ENCODE measurements around the gene PIR. TPM values are rescaled to one million over a fixed set of nuclear protein-coding genes. Genes with fewer than 3 reads are reported as not detected.
A peak's percentile ranks its signal among the peaks of the same experiment; 100 is the strongest.

PIR gene
- total and polyA plus RNA-seq, 9 of the 15 experiments (the other 6 are each of a cell fraction or from before 2014, with no cell fraction given), result 7.5 to 29.8 (median 11.5) TPM

DNA sequence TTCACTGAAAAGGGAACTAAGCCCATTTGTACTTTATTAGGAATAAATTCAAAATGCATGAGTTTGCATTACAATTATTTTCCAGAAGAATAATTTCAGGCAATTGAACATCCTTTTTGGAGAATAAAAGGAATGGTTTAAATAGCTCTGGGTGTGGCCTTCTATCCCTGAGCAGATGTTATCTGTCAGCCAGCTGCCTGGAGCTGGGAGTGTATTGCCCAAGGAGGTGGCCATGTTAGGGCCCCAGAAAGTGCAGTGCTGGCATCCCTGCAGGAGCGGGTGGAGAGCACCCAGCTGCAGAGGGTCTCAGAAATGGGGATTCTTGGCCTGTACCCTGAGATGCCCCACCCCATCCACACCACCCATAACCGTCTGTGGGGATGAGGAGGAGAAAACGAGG, 87.3 kb downstream of the PIR start (continued):
- TF ChIP-seq ZNF239 (CRISPR knock-in tag; IDR thresholded peaks at IDR 0.05), result no peak

DNA sequence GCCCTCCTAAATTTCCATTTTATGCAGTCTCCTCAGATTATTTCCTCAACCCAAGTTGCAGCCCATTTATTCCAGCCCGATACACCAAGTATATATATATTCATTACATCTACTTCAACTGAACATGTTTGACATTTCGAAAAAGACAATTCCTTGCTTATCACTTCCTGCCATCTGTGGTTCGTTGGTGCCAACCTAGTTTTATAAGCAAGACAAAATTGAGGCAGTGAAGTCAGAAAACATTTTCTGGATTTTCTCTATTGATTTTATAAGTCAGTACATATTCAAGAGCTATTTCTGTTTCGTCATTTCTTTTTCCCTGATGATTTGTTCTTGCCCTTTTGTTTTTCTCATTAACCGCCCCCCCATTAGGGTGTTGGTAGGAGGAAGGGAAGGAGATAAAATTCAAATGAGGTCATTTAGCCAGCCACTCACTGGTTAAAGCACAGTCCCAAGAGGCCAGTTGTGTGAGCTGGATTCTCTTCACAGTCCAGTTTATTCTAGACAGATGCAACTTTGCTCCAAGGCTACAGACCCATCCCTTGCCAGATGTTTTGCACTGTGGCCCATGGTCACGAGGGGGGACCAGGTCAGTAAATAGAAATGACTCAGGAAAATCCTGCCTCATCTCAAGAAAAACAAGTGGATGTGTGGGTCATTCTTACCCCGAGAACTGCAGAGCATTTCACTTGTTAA, 88.6 kb downstream of the PIR start:
- in situ Hi-C loops (cut with MboI), result no loop called here
- no peaks in the 10 kb centered on the region for H3K9me1 ChIP-seq (ENCODE audit: control insufficient read depth, insufficient read depth, low read length)
- ChIA-PET CTCF (ENCODE audit: low intra/inter-chr PET ratio) (no interaction called here), POLR2A (interaction anchor here (0.9 kb wide), 1 partner anchor 40 kb away, joined by 4 read pairs; no protein-coding TSS in a partner anchor)
- H3K4me2 ChIP-seq (ENCODE audit: insufficient read depth, low read length), result no peak overlapping the region
- H3K36me3 ChIP-seq (ENCODE audit: control insufficient read depth, insufficient read depth, low read length), result no peaks in the 10 kb centered on the region
- peaks cover 0 to 5% of the 10 kb centered on the region in 2 experiments; a peak in 3 of 5 replicates for H3K4me1 ChIP-seq (replicated peaks in 1 of 2; ENCODE audit: control insufficient read depth in 2 of 2, insufficient read depth in 2 of 2, low read length in 2 of 2)
- H3K27ac ChIP-seq (ENCODE audit: extremely low read depth, low read depth, low read length), result no peak overlapping the region
- peak in 1 of 4 experiments; percentile 12 for DNase-seq (ENCODE audit: extremely low read depth in 1 of 4, low spot score in 3 of 4)
- ATAC-seq, result peak; percentile 29; the same call in 1 of the 3 replicates
- FAIRE-seq, result no peak
- no peaks in the 10 kb centered on the region for H3K79me2 ChIP-seq (ENCODE audit: control insufficient read depth, insufficient read depth, low read length)
- intact Hi-C loops (cut with micrococcal nuclease), result no loop called here
- H3K27me3 ChIP-seq (ENCODE audit: control insufficient read depth in 2 of 2, insufficient read depth in 2 of 2, low read length in 2 of 2), result no peaks in the 10 kb centered on the region
- H3K9ac ChIP-seq (ENCODE audit: insufficient read depth in 1 of 2, low read depth in 2 of 2, low read length in 2 of 2), result no peak overlapping the region
- WGBS (ENCODE audit: insufficient coverage, low coverage, missing lambda C conversion rate), result 21% methylated on average over 7 of the region's 7 CpGs
- H3K4me3 ChIP-seq, result no peak overlapping the region
- H4K20me1 ChIP-seq (replicated peaks; ENCODE audit: control insufficient read depth, insufficient read depth, low read length), result no peaks in the 10 kb centered on the region
- BruUV-seq (replicated peaks), result no TSS peak
- no peak overlapping the region for H2AFZ ChIP-seq (ENCODE audit: low read depth, low read length)
- H3K9me3 ChIP-seq (replicated peaks; ENCODE audit: control insufficient read depth, insufficient read depth, low read depth, low read length), result no peaks in the 10 kb centered on the region
- TF ChIP-seq, protein P1, sequence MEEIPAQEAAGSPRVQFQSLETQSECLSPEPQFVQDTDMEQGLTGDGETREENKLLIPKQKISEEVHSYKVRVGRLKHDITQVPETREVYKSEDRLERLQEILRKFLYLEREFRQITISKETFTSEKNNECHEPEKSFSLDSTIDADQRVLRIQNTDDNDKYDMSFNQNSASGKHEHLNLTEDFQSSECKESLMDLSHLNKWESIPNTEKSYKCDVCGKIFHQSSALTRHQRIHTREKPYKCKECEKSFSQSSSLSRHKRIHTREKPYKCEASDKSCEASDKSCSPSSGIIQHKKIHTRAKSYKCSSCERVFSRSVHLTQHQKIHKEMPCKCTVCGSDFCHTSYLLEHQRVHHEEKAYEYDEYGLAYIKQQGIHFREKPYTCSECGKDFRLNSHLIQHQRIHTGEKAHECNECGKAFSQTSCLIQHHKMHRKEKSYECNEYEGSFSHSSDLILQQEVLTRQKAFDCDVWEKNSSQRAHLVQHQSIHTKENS (CRISPR knock-in tag; IDR thresholded peaks at IDR 0.05), result no peak
- TF ChIP-seq ZBTB17 (CRISPR knock-in tag; IDR thresholded peaks at IDR 0.05) (no peak), FOS (IDR thresholded peaks at IDR 0.05; ENCODE audit: extremely low read depth, insufficient read length) (no peak), MAFK (IDR thresholded peaks at IDR 0.05; ENCODE audit: low read length) (no peak), NR2C2 (CRISPR knock-in tag; IDR thresholded peaks at IDR 0.05) (no peak), NR2C2 (tag; IDR thresholded peaks at IDR 0.05) (0 out of 2 replicates have a peak, but pooled peaks have one; percentile 17), GABPB2 (CRISPR knock-in tag; conservative IDR thresholded peaks at IDR 0.05) (no peak), TGIF2 (CRISPR knock-in tag; IDR thresholded peaks at IDR 0.05) (no peak), NFATC3 (IDR thresholded peaks at IDR 0.05) (no peak), SIRT6 (IDR thresholded peaks at IDR 0.05; ENCODE audit: low read depth, low read length) (no peak), FOXJ2 (tag; IDR thresholded peaks at IDR 0.05) (peak; percentile 88)
- TF ChIP-seq, protein P2, sequence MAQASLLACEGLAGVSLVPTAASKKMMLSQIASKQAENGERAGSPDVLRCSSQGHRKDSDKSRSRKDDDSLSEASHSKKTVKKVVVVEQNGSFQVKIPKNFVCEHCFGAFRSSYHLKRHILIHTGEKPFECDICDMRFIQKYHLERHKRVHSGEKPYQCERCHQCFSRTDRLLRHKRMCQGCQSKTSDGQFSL (CRISPR knock-in tag; IDR thresholded peaks at IDR 0.05), result no peak
- TF ChIP-seq, protein P2 (tag; IDR thresholded peaks at IDR 0.05), result peak in 1 of 2 experiments; percentile 30; a peak in 1 of 4 replicates
- TF ChIP-seq, protein P3, sequence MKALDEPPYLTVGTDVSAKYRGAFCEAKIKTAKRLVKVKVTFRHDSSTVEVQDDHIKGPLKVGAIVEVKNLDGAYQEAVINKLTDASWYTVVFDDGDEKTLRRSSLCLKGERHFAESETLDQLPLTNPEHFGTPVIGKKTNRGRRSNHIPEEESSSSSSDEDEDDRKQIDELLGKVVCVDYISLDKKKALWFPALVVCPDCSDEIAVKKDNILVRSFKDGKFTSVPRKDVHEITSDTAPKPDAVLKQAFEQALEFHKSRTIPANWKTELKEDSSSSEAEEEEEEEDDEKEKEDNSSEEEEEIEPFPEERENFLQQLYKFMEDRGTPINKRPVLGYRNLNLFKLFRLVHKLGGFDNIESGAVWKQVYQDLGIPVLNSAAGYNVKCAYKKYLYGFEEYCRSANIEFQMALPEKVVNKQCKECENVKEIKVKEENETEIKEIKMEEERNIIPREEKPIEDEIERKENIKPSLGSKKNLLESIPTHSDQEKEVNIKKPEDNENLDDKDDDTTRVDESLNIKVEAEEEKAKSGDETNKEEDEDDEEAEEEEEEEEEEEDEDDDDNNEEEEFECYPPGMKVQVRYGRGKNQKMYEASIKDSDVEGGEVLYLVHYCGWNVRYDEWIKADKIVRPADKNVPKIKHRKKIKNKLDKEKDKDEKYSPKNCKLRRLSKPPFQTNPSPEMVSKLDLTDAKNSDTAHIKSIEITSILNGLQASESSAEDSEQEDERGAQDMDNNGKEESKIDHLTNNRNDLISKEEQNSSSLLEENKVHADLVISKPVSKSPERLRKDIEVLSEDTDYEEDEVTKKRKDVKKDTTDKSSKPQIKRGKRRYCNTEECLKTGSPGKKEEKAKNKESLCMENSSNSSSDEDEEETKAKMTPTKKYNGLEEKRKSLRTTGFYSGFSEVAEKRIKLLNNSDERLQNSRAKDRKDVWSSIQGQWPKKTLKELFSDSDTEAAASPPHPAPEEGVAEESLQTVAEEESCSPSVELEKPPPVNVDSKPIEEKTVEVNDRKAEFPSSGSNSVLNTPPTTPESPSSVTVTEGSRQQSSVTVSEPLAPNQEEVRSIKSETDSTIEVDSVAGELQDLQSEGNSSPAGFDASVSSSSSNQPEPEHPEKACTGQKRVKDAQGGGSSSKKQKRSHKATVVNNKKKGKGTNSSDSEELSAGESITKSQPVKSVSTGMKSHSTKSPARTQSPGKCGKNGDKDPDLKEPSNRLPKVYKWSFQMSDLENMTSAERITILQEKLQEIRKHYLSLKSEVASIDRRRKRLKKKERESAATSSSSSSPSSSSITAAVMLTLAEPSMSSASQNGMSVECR (CRISPR knock-in tag; IDR thresholded peaks at IDR 0.05), result no peak
